Thyroid gland (tissue), 4 donors: Measurements from ENCODE around the gene TINAGL1.

Experiments used
- POLR2A ChIP-seq, 2 donors: fragments of 450-650 bp; IDR thresholded peaks; one replicate each; pipeline ENCODE4 v1.6.1; 2017; ENCODE audit warnings: antibody characterized with exemption in 2 of 2, mild to moderate bottlenecking in 2 of 2, moderate library complexity in 1 of 2
- TF ChIP-seq, protein P1 (sequence below), 6 experiments: fragments of 200-600 bp in 3 of 6; fragments of 450-650 bp in 3 of 6; sonication (generic) in 3 of 6; IDR thresholded peaks; one replicate each; pipeline ENCODE4 v1.5.1; 2016 to 2019; ENCODE audit warnings: antibody characterized with exemption in 6 of 6, mild to moderate bottlenecking in 2 of 6, inconsistent platforms in 1 of 6, moderate library complexity in 1 of 6

DNA sequence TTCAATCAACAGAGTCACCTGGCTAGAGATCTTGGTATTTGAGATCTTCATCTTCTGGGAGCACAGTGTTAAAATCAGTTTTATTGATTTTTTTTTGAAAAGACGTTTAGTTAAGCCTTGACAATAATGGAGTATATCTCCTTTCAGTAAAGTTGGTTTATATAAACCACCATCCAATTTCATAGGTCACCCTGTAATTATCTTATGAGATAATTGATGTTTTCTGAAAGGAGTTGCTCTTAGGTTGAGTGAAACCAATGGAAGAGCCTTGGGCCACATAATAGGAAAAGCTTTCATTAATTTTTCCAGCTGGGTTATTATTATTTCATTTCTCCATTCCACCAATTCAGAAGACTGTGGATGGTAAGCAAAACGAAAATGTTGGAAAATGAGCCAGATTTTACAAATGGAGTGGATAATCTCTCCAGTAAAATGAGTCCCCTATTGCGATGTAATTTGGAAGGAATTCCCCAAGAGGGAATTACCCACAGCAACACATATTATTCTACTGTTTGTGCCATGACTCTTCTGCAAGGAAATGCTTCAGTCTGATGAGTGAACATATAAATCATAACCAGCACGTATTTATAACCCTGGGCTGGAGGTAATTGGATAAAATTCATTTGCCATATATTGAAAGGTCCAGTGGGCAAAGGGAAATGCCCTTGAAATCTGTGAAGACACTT is 46.2 kb upstream of the TINAGL1 start:
- TF ChIP-seq, protein P1, sequence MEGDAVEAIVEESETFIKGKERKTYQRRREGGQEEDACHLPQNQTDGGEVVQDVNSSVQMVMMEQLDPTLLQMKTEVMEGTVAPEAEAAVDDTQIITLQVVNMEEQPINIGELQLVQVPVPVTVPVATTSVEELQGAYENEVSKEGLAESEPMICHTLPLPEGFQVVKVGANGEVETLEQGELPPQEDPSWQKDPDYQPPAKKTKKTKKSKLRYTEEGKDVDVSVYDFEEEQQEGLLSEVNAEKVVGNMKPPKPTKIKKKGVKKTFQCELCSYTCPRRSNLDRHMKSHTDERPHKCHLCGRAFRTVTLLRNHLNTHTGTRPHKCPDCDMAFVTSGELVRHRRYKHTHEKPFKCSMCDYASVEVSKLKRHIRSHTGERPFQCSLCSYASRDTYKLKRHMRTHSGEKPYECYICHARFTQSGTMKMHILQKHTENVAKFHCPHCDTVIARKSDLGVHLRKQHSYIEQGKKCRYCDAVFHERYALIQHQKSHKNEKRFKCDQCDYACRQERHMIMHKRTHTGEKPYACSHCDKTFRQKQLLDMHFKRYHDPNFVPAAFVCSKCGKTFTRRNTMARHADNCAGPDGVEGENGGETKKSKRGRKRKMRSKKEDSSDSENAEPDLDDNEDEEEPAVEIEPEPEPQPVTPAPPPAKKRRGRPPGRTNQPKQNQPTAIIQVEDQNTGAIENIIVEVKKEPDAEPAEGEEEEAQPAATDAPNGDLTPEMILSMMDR (IDR thresholded peaks at IDR 0.05), result no peak
- TF ChIP-seq POLR2A (IDR thresholded peaks at IDR 0.05), result no peak
